Esophagus (tissue), 2 donors: ENCODE data around the gene TMEM240. TPM values are rescaled to one million over a fixed set of nuclear protein-coding genes. Genes with fewer than 3 reads are reported as not detected.
"Not testable (repeated sequence)": the region's sequence is repeated elsewhere in the genome, so short reads cannot be mapped to it uniquely, and the experiment has no call there.

ENCODE experiments used
- H3K27ac ChIP-seq, 2 donors: one replicate each; pipeline ENCODE4 v1.5.1; 2013; ENCODE audit warnings: low read depth in 2 of 2, mild to moderate bottlenecking in 2 of 2, inconsistent platforms in 1 of 2, low read length in 1 of 2, moderate library complexity in 1 of 2
- H3K27me3 ChIP-seq, 2 donors: one replicate each; pipeline ENCODE4 v1.6.1; 2013; ENCODE audit warnings: low read length in 2 of 2, control low read depth in 1 of 2, mild to moderate bottlenecking in 1 of 2; ENCODE audit not compliant: insufficient read depth in 2 of 2, control insufficient read depth in 1 of 2
- H3K36me3 ChIP-seq, 2 donors: one replicate each; pipeline ENCODE4 v1.6.1; 2013; ENCODE audit warnings: low read length in 1 of 2; ENCODE audit not compliant: control insufficient read depth in 2 of 2, insufficient read depth in 2 of 2
- H3K4me1 ChIP-seq, 2 donors: one replicate each; pipeline ENCODE4 v1.6.1; 2013; ENCODE audit warnings: low read length in 1 of 2; ENCODE audit not compliant: control insufficient read depth in 2 of 2, insufficient read depth in 2 of 2
- H3K4me3 ChIP-seq, 2 donors: one replicate each; pipeline ENCODE4 v1.5.1; 2013; ENCODE audit warnings: low read length in 2 of 2, mild to moderate bottlenecking in 2 of 2, low read depth in 1 of 2, moderate library complexity in 1 of 2
- H3K9me3 ChIP-seq, 2 donors: one replicate each; pipeline ENCODE4 v1.6.1; 2013; ENCODE audit warnings: mild to moderate bottlenecking in 2 of 2, low read depth in 1 of 2, low read length in 1 of 2, moderate library complexity in 1 of 2; ENCODE audit not compliant: control insufficient read depth in 2 of 2, insufficient read depth in 1 of 2
- WGBS, 2 donors: extraction: QIAGEN DNeasy Blood & Tissue Kit; methylation state at CpG; one replicate each; pipeline ENCODE4 v1.1.7; 2013; 5-methylcytosine and 5-hydroxymethylcytosine counted together
- polyA plus RNA-seq, 2 donors: library from polyadenylated mRNA; stranded (reverse); fragments of 200-250 nt; gene quantifications; one replicate each; pipeline ENCODE4 v1.2.3, GENCODE V29; 2013
- donor health status: healthy with polysubstance abuse.
- donor health status: Bipolar disorder and iron deficiency.

TMEM240 gene
- polyA plus RNA-seq, 2 donors: 2.1 to 3.1 TPM

DNA sequence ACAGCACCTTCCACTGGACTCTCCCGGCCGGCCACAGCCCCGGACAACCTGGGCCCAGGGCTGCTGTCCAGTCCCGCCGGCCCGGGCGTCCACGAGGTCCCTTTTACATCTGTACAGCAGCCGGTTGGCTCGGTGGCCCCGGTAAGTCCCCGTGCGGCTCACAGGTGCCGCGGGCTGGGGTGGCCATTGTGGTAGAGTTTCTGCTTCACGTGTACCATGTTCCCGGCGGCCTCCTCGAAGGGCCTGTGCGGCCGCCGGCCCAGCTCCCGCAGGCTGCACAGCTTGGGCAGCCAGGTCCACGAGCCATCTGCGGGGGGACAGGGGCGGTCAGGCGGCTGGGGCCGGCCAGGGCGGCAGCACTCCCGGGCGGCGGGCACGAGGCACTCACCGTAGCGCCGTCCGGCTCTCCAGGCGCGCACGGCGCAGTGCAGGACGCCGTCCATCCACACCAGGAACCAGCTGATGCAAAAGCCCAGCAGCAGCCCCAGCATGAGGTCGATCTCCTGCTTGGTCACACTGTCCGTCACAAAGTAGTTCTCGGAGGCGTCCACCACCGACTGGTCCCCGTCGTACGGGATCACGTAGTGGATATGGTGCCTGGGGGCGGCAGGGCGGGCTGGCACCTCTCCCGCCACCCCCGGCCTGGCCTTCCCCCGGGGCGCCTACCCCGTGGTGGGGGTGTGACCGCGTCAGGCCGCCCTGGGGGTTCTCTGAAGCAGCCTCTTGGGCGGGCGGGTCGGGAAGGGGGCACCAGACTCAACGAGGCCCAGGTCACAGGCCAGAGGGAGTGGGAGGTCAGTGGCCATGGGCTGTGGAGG, 5.0 kb downstream of the TMEM240 start:
- no peak overlapping the region for H3K27ac ChIP-seq
- H3K4me3 ChIP-seq: no peak overlapping the region
- peaks cover 0 to 2% of the 10 kb centered on the region in 2 donors for H3K4me1 ChIP-seq
- WGBS, 2 donors: 91% methylated on average over 62 to 66 of the region's 66 CpGs
- H3K27me3 ChIP-seq: no peaks in the 10 kb centered on the region
- peaks cover 0 to 3% of the 10 kb centered on the region in 2 donors for H3K9me3 ChIP-seq
- peaks cover 0 to 22% of the 10 kb centered on the region in 2 donors for H3K36me3 ChIP-seq

DNA sequence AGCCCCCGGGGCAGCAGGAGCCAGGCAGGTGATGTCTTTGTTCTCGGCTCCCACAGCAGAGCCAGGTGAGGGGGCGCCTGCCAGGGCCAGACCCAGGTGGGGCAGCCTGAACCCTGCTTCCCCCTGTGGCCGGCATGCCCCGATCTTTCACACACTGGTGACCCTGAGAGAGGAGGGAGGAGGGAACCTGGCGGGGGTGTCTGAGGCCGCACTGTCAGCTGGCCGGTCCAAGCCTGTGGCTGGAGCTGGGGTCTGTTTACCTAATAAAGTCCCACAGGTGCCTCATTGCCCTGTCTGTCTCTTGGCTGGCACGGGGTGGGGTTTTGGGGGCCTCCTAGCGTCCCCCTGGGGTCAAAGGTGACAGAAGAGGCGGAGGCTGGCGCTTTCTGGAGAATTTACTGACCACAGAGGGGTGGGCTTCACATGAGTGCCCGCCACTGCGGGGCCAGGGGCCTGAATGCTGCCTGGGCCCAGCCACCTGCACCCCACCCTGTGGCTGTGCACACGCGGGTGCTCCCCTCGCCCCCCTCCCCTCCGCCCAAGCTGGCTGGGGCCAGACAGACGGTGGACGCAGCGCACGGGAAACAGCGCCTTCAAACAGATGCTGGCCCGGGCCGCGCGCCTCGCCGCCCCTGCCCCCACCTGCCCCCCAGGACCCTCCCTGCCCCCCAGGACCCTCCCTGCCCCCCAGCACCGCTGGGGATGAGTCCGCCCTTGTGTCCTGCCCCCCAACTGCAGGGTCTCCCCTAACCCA, 5.8 kb downstream of the TMEM240 start:
- no peak overlapping the region for H3K27ac ChIP-seq
- peaks cover 0 to 25% of the 10 kb centered on the region in 2 donors for H3K36me3 ChIP-seq
- peaks cover 0 to 3% of the 10 kb centered on the region in 2 donors for H3K9me3 ChIP-seq
- H3K4me1 ChIP-seq: peaks cover 0 to 2% of the 10 kb centered on the region in 2 donors
- no peak overlapping the region for H3K4me3 ChIP-seq
- H3K27me3 ChIP-seq: no peaks in the 10 kb centered on the region
- 86 to 89% methylated on average over 27 to 31 of the region's 31 CpGs for WGBS, 2 donors

DNA sequence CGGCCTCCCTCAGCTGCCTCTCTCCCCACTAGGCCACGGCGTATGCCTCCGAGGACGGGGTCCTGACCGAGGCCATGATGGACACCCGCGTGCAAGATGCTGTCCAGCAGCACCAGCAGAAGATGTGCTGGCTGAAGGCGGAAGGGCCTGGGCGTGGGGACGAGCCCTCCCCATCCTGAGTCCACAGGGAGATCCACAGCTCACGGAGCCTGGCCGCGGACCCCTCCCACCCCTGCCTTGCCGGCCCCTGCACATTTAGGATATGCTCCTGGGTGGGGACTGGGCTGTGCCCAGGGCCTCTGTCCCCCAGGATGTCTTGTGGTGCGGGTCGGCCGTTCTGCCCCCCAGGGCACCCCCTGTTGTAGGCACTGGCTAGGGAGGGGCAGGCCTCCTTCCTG, 6.5 kb downstream of the TMEM240 start:
- not testable (repeated sequence) for H3K27me3 ChIP-seq, H3K27ac ChIP-seq, H3K4me1 ChIP-seq, H3K4me3 ChIP-seq, H3K9me3 ChIP-seq
- 85 to 89% methylated on average over 18 of the region's 18 CpGs for WGBS, 2 donors
- peaks cover 0 to 29% of the 10 kb centered on the region in 2 donors for H3K36me3 ChIP-seq

DNA sequence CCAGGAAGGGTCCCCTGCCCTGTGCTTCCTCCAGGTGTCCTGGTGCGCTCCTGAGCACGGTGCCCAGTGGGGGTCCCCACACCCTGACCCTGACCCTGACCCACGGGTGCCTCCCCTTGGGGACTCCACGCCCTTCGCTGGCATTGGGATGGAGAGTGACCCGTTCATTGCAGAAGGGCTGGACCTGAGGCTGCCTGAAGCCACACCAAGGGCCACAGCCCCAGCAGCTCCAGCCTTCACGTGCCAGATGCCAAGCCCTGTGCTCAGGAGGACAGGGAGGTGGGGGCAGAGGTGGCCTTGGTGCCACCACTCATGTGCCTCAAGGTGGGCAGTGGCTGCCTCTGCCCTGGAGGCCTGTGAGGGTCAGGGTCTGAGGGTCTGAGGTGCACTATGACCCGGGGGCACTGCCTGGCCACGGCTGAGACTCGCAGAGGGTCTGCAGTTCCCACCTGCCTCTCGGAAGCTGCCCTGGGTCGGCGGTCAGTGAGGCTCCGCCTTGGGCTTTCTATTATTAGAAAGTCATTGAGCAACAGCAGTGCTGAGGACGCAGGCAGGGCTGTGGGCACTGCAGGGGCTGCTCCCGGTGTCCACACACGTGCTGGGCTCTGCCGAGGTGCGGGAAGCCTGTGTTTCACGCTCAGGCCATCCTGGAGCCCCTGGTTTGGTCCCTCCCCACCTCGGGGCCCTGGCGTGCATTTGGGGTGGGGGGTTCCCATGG, 7.1 kb downstream of the TMEM240 start:
- peaks cover 0 to 25% of the 10 kb centered on the region in 2 donors for H3K36me3 ChIP-seq

GRCh38 chr1:1531947-1532346, 8.5 kb downstream of the TMEM240 start:
- Histone ChIP-seq H3K4me3 (no peak overlapping the region), H3K4me1 (no peaks in the 10 kb centered on the region), H3K36me3 (peaks cover 4 to 28% of the 10 kb centered on the region in 2 donors), H3K27ac (no peak overlapping the region), H3K9me3 (peaks cover 0 to 3% of the 10 kb centered on the region in 2 donors), H3K27me3 (no peaks in the 10 kb centered on the region)
- 97% methylated on average over 4 of the region's 4 CpGs for WGBS, 2 donors

More for the DNA sequence above, 7.1 kb downstream of the TMEM240 start:
- not testable (repeated sequence) for H3K4me1 ChIP-seq, H3K27ac ChIP-seq, H3K4me3 ChIP-seq, H3K9me3 ChIP-seq, H3K27me3 ChIP-seq
- WGBS, 2 donors: 71 to 79% methylated on average over 11 to 22 of the region's 22 CpGs

DNA sequence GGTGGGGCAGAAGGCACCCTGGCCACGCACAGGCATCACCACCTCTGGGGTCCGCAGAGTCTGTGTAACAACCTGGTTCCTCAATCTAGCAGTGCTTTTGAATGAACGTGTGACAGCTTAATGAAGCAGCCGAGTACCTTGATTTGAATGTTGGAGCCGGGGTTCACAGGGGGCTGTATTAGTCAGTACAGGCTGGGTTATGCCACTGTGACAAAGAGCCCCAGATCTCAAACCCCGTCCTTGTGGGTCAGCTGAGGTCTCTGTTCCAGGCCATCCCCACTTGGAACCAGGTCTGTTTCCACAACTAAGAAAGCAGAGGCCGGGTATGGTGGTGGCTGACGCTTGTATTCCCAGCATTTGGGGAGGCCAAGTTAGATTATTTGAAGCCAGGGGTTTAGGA, 10.5 kb downstream of the TMEM240 start:
- WGBS, 2 donors: 95 to 99% methylated on average over 8 of the region's 8 CpGs
- Histone ChIP-seq H3K27ac (no peak overlapping the region), H3K36me3 (peaks cover 4 to 23% of the 10 kb centered on the region in 2 donors)

GRCh38 chr1:1529321-1529720, 11.1 kb downstream of the TMEM240 start:
- H3K27ac ChIP-seq: no peak overlapping the region
- H3K4me3 ChIP-seq: no peak overlapping the region
- 98% methylated on average over 15 to 18 of the region's 18 CpGs for WGBS, 2 donors
- no peaks in the 10 kb centered on the region for H3K27me3 ChIP-seq
- H3K36me3 ChIP-seq: peaks cover 4 to 25% of the 10 kb centered on the region in 2 donors
- no peaks in the 10 kb centered on the region for H3K4me1 ChIP-seq
- peaks cover 0 to 3% of the 10 kb centered on the region in 2 donors for H3K9me3 ChIP-seq

More for the DNA sequence above, 10.5 kb downstream of the TMEM240 start:
- Histone ChIP-seq H3K4me3 (no peak overlapping the region), H3K9me3 (peaks cover 0 to 3% of the 10 kb centered on the region in 2 donors), H3K27me3 (no peaks in the 10 kb centered on the region), H3K4me1 (no peaks in the 10 kb centered on the region)

DNA sequence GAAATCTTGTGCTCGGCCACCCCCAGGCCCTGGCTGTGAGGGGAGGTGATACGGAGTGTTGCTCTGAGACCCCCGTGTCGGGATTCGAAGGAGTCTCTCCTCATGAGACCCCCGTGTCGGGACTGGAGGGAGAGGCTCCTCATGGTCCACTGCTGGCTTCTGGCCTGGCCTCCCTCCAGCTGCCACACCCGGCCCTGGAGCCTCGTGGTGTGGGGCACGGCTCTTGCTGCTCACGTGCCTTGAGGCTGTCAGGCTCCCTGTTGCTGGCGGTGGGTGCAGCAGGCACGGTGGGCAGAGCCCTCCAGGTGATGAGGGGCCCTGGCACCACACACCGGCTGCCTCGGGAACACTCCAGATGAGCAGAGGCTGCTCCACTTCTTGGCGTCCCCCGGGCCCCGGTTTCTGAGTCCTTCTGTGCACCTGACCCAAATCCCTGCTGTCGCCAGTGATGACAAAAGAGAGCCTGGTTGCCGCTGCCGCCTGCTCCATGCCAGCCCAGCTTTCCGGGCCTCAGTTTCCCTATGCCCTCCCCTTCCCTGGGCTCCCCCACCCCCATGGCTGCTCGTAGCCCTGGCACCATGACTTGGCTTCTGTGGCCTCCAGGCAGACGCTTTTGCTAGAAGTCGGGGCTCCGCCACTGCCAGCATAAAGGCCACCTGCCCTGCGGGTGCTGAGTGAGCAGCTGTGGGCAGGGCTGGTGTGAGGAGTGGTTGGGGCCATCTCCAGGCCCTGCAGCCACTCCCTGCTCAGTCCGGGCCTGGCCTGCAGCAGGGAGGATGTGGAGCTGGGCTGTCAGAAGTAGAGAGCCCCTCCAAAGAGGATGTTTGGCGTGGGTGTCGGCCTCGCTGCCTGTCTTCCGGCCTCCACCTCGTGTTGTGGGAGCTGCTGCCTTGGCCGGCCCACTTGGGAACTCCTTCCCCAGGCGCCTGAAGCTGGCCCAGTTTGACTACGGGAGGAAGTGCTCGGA, 11.8 kb downstream of the TMEM240 start:
- H3K9me3 ChIP-seq: peaks cover 0 to 3% of the 10 kb centered on the region in 2 donors
- H3K4me1 ChIP-seq: no peaks in the 10 kb centered on the region
- no peak overlapping the region for H3K27ac ChIP-seq
- WGBS, 2 donors: 86 to 88% methylated on average over 37 of the region's 37 CpGs
- peaks cover 4 to 26% of the 10 kb centered on the region in 2 donors for H3K36me3 ChIP-seq
- no peaks in the 10 kb centered on the region for H3K27me3 ChIP-seq
- no peak overlapping the region for H3K4me3 ChIP-seq
